NK-92 (cell line): ENCODE measurements around the gene MAL.

ENCODE experiments used
- DNase-seq: peaks from one replicate; lab custom pipeline; 2025; ENCODE audit not compliant: unreplicated experiment; lab: John Stamatoyannopoulos, UW

The MAL gene

GRCh38 chr2:95060446-95061118 lies 35.1 kb downstream of the MAL start:
- no peak for DNase-seq

GRCh38 chr2:95061119-95061512 lies 35.6 kb downstream of the MAL start:
- no peak for DNase-seq

GRCh38 chr2:95061601-95062183 lies 36.2 kb downstream of the MAL start:
- no peak for DNase-seq

GRCh38 chr2:95062242-95063085 lies 37.0 kb downstream of the MAL start:
- no peak for DNase-seq

GRCh38 chr2:95063086-95063958 lies 37.8 kb downstream of the MAL start:
- no peak for DNase-seq

- DNase-seq, result no peak
Observed at GRCh38 chr2:95068256-95068655, 42.7 kb downstream of the MAL start.

GRCh38 chr2:95069465-95069864 lies 44.0 kb downstream of the MAL start:
- no peak for DNase-seq

- no peak for DNase-seq
Observed at GRCh38 chr2:95071856-95072255, 46.3 kb downstream of the MAL start.

GRCh38 chr2:95072424-95072823 lies 46.9 kb downstream of the MAL start:
- DNase-seq, result no peak

GRCh38 chr2:95073856-95074662 lies 48.6 kb downstream of the MAL start:
- no peak for DNase-seq

GRCh38 chr2:95074663-95075439 lies 49.3 kb downstream of the MAL start:
- no peak for DNase-seq

GRCh38 chr2:95075440-95076132 lies 50.1 kb downstream of the MAL start:
- no peak for DNase-seq

- peak; percentile 13 for DNase-seq
Observed at GRCh38 chr2:95076705-95077529, 51.4 kb downstream of the MAL start.

GRCh38 chr2:95077530-95077825 lies 52.0 kb downstream of the MAL start:
- DNase-seq, result no peak

GRCh38 chr2:95077861-95078603 lies 52.5 kb downstream of the MAL start:
- DNase-seq, result no peak

GRCh38 chr2:95079199-95079683 lies 53.7 kb downstream of the MAL start:
- DNase-seq, result no peak

GRCh38 chr2:95082477-95082876 lies 57.0 kb downstream of the MAL start:
- DNase-seq, result no peak
